ENCODE measurements around the gene PPARG.

PPARG gene

DNA sequence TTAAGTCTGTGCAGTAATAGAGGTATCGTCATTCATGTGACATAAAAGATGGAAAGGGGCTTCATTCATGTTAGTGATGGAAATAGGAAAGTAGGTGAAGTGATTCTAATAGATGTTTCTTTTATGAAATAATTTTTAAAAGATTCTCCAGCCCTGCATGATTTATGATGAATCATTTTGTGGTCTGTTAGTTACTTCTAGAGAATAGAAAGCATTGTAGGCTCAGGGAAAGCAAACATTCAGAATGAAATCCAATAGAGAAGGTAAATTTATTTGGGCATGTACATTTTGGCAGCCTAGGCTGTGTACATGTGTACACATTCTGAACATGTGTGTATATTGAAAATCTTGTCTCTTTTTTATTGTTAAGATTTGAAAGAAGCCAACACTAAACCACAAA, 23.1 kb downstream of the PPARG start:
- DNase-seq (ENCODE audit: low spot score): no peak
- TF ChIP-seq CTCF (IDR thresholded peaks at IDR 0.05; ENCODE audit: extremely low read depth, missing control alignments): no peak

GRCh38 chr3:12313519-12313918, 24.6 kb downstream of the PPARG start:
- TF ChIP-seq CTCF (IDR thresholded peaks at IDR 0.05; ENCODE audit: extremely low read depth, missing control alignments): no peak
- no peak for DNase-seq (ENCODE audit: low spot score)

GRCh38 chr3:12316253-12316652, 27.4 kb downstream of the PPARG start:
- no peak for TF ChIP-seq CTCF (IDR thresholded peaks at IDR 0.05; ENCODE audit: extremely low read depth, missing control alignments)
- DNase-seq (ENCODE audit: low spot score): no peak

DNA sequence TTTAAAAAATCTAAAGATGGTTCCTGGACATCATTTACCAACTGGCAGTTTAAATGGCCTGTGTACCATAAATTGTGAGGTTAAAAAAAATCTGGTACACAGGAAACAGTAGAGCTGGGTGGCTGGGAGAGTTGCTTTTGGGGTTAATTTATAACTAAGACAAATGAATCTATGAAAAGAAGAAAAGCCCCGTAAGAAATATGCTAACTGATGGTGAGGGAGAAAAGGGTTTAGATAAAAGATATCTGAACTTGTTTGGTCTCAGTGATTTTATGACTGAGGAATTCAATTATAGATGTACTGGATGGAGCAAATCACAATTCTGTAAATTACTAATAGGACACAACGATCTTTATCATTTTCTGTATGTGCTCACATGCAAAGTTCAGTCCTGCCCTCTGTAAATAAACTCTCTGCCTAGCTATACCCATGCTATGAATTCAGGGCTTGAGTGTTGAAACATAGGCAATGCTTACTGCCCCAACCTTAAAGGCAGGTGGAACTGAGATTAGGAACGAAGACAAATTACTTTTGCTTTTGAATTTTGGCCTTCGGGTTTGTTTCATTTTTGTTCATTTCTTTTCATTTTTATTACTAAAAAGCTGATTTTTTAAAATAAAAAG, 28.0 kb downstream of the PPARG start:
- TF ChIP-seq CTCF (IDR thresholded peaks at IDR 0.05; ENCODE audit: extremely low read depth, missing control alignments): no peak

GRCh38 chr3:12317914-12318313, 29.0 kb downstream of the PPARG start:
- TF ChIP-seq CTCF (IDR thresholded peaks at IDR 0.05; ENCODE audit: extremely low read depth, missing control alignments): no peak
- DNase-seq (ENCODE audit: low spot score): no peak

More for the DNA sequence above, 28.0 kb downstream of the PPARG start:
- DNase-seq (ENCODE audit: low spot score): no peak

GRCh38 chr3:12318758-12319621, 30.1 kb downstream of the PPARG start:
- DNase-seq (ENCODE audit: low spot score): no peak
- TF ChIP-seq CTCF (IDR thresholded peaks at IDR 0.05; ENCODE audit: extremely low read depth, missing control alignments): no peak

DNA sequence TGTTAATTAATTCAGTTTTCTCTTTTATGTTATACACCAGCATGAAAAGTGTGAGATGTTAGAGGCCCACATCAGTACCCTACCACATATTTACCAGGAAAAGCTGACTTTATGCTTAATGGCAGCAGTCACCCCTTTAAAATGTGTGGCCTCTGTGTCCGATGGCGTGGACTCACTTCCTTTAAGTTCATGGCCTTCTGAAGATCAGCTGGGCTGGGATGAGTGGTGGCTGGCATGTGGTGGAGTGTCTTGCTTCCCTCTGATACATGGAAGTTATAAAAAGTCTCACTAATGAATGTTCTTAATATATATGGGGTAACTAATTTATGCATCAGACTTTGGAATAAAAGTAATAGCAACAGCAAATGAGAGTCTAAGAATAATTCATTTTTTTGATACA, 32.1 kb downstream of the PPARG start:
- DNase-seq (ENCODE audit: low spot score): no peak
- TF ChIP-seq CTCF (IDR thresholded peaks at IDR 0.05; ENCODE audit: extremely low read depth, missing control alignments): no peak

Measured in GM20000 (cell line).